ENCODE data around the gene TOM1L1.
A peak's percentile ranks its signal among the peaks of the same experiment; 100 is the strongest.

TOM1L1 gene

GRCh38 chr17:54898576-54898975 lies 2.1 kb upstream of the TOM1L1 start:
- DNase-seq = no peak

DNA sequence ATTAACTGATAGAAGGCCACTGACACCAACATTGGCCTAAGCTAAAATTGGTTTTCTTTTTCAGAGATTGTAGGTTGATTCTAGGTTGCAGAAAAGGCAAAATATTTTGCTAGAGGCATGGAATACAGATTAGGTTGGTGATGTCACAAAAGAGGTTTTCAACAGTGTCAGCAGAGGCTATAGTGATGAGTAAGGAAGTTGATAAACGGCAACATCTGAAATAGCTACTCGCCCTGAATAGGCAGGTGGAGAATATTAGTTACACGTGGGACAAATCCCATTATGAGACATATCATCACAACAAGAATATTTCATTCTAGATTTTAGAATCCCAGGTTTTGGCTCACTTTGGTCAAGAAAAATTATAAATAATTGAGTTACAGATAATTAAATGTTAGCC lies 1.5 kb upstream of the TOM1L1 start:
- DNase-seq = no peak

DNA sequence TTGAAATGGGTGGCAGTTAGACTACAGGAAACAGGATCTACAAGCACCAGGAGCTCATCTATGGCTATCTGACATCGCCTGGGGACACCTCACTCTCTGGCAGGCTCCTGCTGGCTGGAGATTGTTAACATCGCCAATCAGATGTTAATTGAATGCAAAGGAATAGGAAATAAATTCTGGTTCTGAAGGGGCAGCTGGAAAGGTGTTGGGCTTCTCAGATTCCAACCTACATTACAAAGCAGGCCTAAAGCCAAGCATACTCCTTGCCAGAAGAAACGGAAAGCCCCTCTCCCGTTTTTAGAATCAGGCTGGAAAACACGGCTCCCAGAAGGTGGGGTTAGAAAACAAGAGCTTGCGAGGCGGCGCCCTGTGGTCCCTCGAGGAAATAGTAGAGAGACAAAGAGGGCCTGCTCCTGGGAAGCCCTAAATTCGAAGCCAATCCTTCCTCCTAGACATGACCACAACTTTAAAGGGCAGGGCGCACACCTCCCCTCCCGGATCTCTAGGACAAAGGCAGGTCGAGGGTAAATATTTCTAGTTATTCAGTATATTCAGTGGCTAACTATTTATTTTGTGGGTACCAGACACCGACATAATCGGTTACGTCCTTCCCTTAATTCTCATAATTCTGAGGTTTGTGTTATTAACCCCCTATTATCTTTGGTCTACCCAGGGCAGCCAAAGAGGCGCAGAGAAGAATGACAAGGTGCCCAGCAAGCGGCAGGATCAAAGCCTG lies 763 bp upstream of the TOM1L1 start:
- DNase-seq = no peak

DNA sequence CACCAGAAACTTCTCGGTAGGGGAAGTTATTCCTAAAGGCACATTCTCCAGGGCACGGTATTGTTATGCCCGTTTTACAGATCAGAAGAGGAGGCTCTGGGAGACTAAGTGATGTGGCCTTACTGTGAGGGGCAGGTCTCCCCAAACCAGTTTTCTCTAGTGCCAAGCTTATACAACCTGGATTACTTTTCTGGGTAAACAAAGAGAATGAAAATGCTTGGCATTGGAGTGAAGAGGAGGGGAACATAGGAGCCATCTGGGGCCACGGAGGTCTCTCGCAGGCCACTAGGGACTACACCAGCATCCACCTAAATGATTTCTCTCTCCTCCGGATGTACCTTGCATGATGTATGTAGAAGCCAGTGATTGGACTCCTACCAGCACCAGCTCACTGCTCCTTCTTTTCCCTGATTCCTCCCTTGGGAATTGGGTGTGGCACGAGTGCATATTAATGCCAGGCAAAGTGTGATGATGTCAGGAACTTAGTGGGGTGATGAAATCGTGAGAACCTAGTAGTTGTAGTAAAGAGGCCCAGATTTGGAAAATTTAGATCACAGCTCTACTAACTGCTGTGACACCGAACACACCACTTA lies 674 bp downstream of the TOM1L1 start:
- no peak for DNase-seq

DNA sequence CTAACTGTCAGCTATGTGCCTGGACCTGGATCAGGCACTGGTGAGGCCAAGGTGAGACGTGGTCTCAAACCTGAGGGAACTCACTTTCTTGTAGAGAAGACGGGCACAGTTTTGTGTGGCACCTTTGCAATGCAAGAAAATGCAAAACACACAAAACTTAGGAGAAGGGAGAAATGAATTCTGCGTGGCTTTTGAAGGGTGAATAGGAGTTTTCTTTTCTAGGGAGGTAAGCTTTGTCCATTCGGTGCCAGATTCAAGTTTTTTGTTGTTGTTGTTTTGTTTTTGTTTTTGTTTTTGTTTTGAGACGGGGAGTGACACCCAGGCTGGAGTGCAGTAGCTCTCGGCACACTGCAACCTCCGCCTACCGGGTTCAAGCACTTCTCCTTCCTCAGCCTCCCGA lies 1.4 kb downstream of the TOM1L1 start:
- no peak for DNase-seq

- no peak for DNase-seq
Measured at GRCh38 chr17:54902611-54903010, 2.0 kb downstream of the TOM1L1 start.

- peak; percentile 22 for DNase-seq
Measured at GRCh38 chr17:54903375-54903774, 2.7 kb downstream of the TOM1L1 start.

- DNase-seq = no peak
Measured at GRCh38 chr17:54906683-54907082, 6.0 kb downstream of the TOM1L1 start.

DNA sequence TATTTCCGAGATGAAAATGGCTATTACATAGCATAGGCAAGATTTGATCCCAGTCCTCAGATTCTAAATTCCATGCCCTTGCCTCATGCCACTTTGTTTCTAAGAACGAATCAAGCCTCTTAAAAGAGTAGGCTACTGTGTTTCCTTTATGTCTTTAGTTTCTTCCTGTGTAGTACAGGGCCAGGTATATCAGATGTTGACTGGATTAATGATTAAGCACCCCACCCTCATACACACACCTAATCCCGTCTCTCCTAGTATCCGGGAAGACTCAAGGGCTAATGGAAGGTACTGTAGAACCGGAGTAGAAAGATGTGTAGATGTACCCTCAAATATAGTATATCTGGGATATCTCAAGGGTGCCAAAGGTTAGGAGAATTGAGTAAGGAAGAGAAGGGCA lies 6.7 kb downstream of the TOM1L1 start:
- no peak for DNase-seq

DNA sequence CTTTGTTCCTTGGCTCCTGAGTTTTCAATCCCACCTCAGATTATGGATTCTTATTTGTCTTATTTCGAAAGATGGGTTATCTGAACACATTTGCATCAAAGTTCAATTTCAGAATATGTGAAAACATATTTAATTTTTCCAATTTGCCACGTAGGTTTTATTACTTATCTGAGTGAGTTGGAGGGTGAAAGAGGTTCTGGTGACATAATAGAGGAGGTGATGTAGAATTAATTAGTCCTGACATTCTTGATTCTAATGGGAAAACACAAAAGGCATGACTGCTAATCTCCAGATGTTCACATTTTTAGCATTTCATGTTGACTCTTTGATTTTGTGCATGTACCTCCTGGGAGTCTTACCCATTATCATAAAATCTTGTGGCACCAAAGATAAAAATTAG lies 9.1 kb downstream of the TOM1L1 start:
- DNase-seq = no peak

GRCh38 chr17:54916721-54917120 lies 16.1 kb downstream of the TOM1L1 start:
- DNase-seq = no peak

DNA sequence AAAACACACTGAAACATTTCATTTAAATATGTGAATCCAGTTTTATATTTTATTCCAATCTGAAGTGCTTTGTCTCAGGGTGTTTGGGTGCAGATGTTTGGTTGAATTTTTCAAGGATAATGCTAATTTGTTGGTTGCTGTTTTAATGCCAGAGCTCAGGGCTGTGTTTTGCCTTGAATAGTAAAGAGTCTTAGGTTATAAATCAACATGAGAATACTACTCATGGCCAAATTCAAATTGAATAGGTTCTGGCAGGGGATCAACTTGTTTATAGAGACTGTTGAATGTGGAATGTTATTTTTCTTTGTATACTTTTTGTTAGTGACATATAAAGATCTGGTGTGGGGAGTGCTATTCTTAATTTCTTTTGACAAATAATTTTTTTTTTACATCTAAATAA lies 18.8 kb downstream of the TOM1L1 start:
- no peak for DNase-seq

DNA sequence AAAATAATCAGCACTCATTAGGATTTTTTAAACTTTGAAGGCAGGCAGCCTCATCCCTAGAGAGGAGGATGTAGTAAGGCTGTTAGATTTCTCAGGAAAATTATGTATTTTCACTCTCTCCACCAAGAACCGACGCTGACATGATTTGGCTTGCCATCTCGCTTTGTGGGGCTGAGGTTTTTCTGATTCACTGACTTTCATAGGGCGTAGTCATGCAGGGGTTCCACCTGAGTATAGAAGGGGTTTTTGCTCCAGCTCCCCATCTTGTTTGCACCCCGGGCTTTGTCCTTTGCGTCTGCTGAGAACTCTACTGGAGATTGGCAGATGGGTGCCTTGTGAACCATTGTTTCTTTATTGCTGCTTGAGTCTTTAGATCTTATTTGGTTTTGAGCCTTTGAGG lies 20.2 kb downstream of the TOM1L1 start:
- no peak for DNase-seq

DNA sequence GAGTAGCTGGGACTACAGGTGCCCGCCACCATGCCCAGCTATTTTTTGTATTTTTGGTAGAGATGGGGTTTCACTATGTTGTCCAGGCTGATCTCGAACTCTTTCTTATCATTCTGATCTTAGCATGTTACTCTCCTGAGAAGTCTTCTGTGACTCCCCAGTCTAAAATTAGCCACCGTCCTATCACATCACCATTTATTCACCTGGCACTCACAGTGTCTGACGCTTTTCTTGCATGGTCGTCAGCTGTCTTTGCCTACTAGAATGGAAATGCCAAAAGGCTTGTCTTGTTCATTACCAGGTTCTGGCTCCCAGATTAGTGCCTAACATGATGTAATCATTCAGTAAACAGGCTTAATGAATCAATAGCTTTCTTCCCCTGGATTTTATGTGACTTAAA lies 23.8 kb downstream of the TOM1L1 start:
- DNase-seq = no peak

DNA sequence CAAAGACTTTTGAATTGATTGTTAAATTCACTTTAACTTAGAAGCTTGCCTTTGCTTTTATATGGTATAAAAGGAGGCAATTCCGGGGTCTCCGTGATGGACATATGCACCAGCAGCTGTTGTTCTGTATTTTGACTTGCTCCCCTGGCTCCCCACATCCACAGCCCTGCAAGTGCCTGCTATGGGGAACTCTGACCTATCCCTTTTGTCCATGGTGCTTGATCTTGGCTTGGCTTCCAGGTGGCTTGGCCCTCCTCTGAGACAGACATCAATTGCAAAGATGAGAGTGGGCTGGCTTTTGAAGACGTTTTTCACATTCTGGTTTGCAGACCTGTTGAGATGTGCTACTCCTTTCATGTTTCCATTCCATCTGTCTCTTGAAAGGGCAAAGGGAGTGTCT lies 26.9 kb downstream of the TOM1L1 start:
- no peak for DNase-seq

GRCh38 chr17:54932711-54933110 lies 32.1 kb downstream of the TOM1L1 start:
- DNase-seq = no peak

DNA sequence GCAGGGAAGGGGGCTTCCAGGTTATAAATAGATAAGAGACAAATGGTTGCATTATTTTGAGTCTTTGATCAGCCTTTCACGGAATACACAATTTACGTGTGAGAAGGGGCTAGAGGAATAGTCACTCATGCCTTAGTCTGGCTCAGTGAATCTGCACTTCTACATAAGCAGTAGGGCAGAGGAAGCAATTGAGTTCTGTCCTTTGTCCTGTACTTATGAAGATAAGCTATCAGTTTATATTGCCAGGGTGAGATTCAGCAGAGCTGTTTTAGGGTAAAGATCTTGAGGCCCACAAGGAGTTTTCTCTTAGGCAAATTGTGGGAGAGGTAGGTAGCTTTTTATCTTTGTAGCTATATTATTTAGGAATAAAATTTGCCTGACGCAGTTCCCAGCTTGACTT lies 33.3 kb downstream of the TOM1L1 start:
- no peak for DNase-seq

- DNase-seq = no peak
Measured at GRCh38 chr17:54935471-54935870, 34.8 kb downstream of the TOM1L1 start.

DNA sequence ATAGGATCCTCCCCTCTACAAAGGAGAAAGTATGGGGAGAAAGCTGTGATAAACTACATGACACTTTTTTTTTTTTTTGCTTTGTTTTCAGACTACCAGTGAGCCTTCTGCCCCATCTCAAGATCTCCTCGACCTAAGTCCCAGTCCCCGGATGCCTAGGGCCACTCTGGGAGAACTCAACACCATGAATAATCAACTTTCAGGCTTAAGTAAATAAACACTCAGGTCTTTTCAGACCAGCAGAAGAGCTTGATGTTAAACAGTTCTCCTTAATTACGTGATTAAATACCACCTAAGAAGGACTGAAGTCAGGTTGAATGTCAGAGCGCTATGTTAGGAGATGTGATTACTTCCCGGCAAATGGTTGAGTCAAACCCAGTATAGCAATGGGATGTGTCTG lies 36.4 kb downstream of the TOM1L1 start:
- no peak for DNase-seq

DNA sequence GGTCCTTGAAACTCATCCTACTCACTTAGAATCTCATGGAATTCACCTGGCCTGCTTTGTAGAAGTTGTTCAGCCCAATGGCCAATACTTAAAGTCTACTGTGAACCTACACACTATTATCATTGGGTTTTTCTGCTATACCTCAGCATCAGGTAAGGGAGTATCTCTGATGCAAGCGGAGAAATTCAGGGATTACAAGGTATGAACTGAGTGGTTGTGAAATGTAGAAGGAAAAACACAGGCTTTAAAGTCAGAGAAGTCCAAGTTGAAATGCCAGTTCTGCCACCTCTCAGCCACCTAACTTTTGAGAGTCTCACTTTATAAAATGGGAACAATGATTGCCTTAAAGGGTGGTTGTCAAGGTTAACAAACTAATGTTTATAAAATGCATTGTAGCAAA lies 36.8 kb downstream of the TOM1L1 start:
- DNase-seq = no peak

DNA sequence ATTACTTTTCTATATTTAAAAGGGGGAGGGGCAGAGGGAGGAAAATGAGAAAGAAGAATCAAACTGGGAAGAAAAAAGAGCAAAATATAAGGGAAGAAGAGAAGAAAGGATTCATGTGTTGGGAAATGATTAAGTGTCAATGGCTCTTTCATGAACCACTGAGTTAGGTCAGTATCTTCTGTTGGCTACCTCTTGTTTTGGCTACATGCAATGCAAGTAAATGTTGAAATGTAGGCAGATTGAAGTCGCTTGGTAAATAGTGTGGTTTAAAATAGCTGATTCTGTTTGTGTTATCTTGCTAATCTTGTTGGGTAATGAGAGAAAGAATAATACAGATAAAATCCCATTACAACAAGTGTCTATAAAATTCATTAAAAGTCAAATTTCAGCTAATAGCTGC lies 40.6 kb downstream of the TOM1L1 start:
- DNase-seq = no peak

- DNase-seq = no peak
Measured at GRCh38 chr17:54944796-54945195, 44.1 kb downstream of the TOM1L1 start.

GRCh38 chr17:54945231-54945630 lies 44.6 kb downstream of the TOM1L1 start:
- DNase-seq = no peak

DNA sequence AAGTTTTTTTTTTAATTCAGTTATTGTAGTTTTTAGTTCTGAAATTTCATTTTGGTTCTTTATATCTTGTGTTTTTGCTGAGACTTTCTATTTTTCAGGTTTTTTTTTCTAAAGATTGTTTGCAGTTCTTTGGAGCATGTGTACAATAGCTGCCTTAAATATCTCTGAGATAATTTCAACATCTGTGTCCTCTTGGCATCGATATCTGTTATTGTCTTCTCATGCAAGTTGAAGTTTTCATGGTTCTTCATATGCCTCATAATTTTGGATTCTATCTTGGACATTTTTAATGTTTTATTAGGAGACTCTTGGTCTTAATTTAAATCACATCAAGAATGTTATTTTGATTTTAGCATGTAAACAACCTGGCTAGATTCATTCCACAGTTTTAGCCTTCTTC lies 45.0 kb downstream of the TOM1L1 start:
- no peak for DNase-seq

DNA sequence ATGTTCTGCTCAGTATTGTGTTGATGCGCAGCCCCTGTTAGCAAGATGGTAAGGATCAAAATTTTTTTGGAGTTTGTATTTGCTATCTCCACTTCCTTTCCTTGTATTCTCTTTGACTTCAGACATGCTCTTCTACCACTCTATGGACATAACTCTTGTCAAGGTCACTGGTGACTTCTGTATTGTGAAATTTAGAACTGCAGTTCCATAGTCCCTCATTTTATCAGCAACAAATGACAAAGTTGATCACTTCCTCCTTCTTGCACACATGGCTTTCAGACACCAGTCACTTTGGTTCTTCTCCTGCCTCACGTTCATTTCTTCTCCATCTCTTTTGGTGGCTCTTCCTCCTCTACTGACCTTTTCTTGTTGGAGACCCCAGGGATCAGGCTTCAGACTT lies 46.7 kb downstream of the TOM1L1 start:
- no peak for DNase-seq

All from midbrain (tissue), 1 donor.